HG03196 (cell line): ENCODE data around the gene PLAC8L1.

Experiments
- ATAC-seq: cut with Tn5 transposase; IDR thresholded peaks from one replicate; pipeline ENCODE4 v1.9.1; 2021; ENCODE audit not compliant: unreplicated experiment

The PLAC8L1 gene

DNA sequence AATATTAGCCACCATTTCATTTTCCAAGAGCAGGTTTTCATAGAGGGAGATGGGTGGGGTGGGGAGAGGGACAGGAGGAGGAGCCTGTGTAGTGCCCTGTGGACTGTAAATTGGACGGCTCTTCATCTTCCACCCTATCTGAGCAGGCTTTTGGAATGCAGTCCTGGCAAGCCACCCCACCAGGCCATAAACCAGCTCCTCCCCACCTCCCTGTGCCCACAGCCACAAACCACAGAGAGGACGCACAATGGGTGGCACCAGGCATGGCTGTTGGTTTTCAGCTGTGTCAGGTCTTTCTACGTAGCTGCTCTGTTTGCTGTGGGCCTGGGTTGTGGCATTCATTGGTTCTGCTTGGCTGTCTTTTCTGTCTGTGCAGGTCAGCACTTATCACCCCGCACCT, 58.0 kb downstream of the PLAC8L1 start:
- ATAC-seq: no peak

- no peak for ATAC-seq
Measured at GRCh38 chr5:146043722-146044121, 61.7 kb downstream of the PLAC8L1 start.

DNA sequence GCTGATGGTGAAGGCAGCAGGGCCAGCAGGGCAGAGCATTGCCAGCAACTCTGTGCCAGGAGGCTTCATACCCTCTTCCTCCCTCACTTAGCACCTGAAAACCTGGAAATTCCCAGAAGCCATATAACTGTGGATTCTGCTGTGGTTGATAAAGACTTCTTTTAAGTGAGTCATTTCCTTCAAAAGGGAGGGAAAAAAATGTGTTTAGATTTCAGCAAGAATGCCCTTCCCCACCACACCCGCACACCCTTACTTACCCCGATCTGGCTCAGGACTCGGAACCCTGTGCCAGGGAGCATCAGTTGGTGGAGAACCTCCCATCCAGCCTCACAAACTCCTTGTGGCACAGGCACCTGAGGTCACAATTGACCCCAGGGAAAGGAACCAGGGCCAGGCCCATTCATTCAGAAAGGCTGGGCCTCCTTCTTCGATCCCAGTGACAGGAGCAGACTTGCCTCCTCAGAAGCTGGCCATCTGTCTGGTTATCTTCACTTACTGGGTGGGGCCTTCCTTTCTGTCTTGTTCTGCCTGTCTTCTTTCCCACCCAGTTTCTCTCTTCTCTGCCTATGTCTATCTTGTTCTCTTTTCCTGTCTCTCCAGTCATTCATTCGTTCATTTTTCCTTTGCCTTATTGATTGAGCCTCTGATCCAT, 62.6 kb downstream of the PLAC8L1 start:
- ATAC-seq: no peak

GRCh38 chr5:146041180-146041789, 64.1 kb downstream of the PLAC8L1 start:
- no peak for ATAC-seq

DNA sequence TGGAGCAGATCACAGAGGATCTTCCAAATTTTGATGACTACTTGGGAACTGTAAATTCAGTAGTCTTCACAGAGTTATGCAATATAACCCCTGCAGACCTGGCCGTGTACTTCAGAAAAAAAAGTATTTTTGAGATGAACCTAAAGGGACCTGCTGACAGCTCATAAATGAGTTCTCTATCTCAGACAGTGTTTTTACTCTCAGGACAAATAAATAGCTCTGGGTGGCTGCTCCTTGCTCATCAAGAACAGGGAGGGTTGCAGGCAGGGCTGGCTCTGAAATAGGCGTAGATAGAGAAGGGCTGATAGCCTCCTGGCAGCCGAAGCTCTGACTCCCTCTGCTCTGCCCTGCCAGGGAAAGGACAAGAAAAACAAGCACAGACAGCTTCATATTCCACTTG, 64.8 kb downstream of the PLAC8L1 start:
- ATAC-seq: no peak

DNA sequence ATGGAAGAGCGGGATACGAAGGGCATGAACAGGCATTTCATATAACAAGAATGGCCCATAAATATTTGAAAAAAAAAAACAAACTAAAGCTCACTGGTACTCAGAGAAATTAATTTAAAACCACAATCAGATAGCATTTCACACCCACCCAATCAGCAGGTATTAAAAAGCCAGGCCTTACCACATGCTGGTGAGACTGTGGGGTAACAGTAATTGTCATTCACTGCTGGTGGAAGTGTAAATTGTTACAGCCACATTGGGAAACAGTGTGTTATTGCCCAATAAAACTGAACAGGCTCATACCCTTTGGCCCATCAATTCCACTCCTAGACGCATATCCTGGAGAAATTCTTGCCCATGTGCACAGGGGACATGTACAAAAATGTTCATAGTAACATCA, 66.0 kb downstream of the PLAC8L1 start:
- no peak for ATAC-seq

- ATAC-seq: no peak
Measured at GRCh38 chr5:146034605-146035004, 70.8 kb downstream of the PLAC8L1 start.
